Stimulated activated CD8-positive, alpha-beta memory T cell treated with anti-CD3 and anti-CD28 coated beads, Interleukin-4, amount 100 ng/mL, for 24 hours (primary cell): Measurements from ENCODE around the gene SF3A1.

Source experiments
- DNase-seq: peaks from one replicate; pipeline ENCODE4 v3.0.0-alpha.2; 2020; ENCODE audit warnings: low read depth

Gene SF3A1

GRCh38 chr22:30385942-30386341 is 29.2 kb upstream of the SF3A1 start:
- no peak for DNase-seq

- no peak for DNase-seq
These were observed 26.4 kb upstream of the SF3A1 start for GRCh38 chr22:30383061-30383460.

GRCh38 chr22:30382340-30382739 is 25.6 kb upstream of the SF3A1 start:
- DNase-seq = no peak

DNA sequence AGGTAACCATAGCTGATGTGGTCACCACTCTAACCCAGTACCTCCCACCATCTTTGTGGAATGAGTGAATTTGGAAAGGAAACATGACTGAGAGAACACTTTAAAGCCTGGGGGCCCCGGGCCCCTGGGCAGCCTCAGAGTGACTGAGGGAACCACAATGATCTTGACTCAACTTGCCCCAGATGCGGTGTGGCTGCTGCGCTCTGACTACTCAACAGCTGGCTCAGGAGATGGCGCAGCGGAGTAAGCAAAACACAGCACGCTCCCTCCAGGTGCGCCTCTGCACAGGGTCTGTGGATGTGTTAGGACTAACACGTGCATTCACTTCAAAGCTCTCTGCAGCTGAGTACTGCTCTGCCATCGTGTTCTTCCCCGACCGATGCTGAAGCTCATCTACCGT is 24.6 kb upstream of the SF3A1 start:
- no peak for DNase-seq

- no peak for DNase-seq
These were observed 23.3 kb upstream of the SF3A1 start for GRCh38 chr22:30380011-30380410.

DNA sequence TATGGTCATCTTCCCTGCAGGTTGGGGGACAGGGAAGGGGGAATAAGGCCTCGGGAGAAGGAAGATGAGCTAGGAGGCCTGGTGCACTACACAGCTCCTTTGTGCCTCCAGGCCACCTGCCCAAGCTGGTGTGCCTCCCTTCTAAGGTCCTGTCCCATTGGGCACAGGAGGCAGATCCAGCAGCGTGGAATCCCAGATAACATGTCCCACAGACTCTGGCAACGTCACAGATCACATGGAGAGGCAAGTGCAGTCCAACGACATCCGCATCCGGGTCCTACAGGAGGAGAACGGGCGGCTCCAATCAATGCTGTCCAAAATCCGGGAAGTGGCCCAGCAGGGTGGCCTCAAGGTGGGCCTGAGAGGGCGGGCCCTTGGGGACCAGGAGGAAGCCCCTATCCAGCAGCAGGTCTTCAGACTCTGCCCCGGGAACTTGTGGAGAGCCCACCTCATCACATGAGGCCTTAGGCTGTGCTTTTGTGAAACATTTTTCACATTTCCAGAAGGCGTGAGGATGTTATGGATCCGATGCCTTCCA is 18.7 kb upstream of the SF3A1 start:
- no peak for DNase-seq

DNA sequence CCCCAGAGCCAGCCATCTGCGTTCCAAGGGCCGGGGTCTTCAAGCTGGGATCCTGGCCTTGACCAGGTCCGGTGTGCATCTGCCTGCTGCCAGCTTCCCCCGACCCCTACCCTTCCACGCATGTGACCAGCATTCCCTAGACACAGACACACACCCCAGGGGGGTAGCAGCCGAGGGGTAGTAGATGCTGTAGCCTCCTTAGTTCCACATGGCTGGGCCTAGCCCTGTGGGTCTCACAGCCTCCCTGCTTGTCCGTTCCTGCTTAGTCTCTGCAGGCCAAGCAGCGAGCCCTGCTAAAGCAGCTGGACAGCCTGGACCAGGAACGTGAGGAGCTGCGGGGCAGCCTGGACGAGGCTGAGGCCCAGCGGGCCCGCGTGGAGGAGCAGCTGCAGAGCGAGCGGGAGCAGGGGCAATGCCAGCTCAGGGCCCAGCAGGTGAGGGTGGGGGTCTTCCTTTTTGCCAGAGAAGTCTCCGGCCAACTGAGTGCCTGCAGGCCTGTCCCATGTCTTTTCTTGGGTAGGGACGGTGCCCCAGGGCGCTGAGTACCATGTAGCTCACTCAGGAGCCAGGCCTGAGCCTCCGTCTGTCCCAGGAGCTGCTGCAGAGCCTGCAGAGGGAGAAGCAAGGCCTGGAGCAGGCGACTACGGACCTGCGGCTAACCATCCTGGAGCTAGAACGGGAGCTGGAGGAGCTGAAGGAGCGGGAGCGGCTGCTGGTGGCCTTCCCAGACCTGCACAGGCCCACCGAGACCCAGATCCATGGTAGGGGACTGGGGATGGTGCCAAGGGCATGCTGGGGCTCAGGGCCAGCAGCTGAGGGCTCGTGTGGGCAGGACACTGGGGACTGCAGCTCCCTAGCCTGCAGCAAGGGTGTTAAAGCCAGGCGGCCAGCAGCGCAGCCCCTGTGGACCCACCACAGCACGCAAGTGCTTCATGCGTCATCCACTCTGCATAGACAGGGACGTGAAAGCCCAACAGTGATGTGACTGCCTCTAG is 16.9 kb upstream of the SF3A1 start:
- DNase-seq = no peak

DNA sequence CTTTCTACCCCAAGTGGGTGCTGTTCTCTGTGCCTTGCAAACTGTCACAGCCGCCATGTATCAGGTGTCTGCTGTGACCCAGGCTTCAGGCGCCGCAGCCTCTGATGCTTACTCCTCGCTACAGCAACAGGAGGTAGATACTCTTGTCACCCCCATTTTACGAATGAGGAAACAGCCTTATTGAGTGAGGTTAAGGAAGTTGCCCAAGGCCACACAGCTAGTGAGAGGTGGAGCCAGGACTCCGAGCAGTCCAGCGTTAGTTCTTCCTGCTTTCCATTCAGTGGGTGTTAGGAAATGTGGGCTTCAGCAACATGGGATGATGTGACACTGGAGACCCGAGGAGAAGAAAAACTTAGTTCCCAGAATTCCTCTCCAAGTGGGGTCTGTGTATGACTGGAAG is 16.2 kb upstream of the SF3A1 start:
- no peak for DNase-seq

DNA sequence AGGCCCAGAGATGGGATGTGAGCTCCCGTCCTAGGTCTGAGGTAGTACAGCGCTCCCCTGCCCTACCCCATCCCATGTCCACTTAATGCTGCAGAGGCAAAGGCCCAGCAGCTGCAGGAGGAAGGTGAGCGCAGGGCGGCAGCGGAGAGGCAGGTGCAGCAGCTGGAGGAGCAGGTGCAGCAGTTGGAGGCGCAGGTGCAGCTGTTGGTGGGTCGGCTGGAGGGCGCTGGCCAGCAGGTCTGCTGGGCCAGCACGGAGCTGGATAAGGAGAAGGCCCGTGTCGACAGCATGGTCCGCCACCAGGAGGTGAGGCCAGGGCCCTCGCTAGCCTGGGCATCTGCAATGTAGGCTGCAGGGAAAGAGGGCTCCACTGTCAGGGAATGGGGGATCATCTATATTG is 15.3 kb upstream of the SF3A1 start:
- DNase-seq = no peak

- no peak for DNase-seq
These were observed 14.6 kb upstream of the SF3A1 start for GRCh38 chr22:30371321-30371720.

- DNase-seq = no peak
These were observed 14.0 kb upstream of the SF3A1 start for GRCh38 chr22:30370641-30371230.

DNA sequence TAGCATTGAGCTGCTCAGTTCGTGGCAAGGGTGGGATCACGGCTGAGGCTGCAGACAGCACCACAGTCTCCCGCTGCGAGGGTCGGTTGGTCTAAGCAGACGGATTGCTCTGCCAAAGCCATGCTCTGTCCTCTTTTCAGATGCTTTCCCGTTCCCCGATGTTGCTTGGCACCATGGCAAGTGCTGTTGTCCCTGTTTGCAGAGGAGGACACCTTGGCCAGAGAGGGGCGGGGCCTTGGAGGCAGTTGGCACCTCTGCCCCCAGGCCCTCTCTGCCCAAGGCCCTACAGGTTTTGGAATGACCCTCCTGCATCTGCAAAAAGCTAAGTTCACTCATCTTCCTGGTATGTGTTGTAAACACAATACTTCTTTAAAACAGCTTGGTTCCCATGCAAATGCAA is 11.7 kb upstream of the SF3A1 start:
- no peak for DNase-seq

- DNase-seq = no peak
These were observed 9.2 kb upstream of the SF3A1 start for GRCh38 chr22:30365891-30366290.

DNA sequence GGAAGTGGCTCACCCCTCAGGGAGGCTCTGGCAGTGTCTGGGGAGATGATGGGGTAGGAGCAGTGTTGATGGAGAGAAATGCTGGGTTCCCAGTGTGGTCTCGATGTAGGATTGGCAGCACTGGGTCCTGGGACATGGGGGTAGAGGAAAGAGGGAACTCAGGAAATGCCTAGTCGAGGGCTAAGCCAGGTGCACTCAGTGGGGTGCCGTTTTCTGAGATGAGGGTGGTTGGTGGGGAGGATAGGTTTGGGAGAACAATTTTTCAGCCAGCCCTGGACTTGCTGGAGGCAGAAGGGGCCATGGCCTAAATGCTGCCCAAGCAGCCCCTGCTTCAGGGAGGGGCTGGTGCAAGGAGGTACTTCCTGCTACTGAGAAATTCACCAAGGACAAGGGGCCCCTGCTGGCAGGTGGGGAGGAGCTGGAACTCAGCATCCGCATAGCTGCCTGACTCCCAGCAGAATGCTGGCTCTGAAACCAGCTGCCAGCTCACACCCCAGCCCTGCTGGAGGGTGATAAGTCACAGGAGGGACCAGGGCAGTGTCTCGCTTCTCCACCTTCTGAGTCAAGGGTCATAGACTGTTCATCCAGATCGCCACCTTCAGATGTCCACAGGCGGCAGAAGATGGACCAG is 6.1 kb upstream of the SF3A1 start:
- DNase-seq = no peak

DNA sequence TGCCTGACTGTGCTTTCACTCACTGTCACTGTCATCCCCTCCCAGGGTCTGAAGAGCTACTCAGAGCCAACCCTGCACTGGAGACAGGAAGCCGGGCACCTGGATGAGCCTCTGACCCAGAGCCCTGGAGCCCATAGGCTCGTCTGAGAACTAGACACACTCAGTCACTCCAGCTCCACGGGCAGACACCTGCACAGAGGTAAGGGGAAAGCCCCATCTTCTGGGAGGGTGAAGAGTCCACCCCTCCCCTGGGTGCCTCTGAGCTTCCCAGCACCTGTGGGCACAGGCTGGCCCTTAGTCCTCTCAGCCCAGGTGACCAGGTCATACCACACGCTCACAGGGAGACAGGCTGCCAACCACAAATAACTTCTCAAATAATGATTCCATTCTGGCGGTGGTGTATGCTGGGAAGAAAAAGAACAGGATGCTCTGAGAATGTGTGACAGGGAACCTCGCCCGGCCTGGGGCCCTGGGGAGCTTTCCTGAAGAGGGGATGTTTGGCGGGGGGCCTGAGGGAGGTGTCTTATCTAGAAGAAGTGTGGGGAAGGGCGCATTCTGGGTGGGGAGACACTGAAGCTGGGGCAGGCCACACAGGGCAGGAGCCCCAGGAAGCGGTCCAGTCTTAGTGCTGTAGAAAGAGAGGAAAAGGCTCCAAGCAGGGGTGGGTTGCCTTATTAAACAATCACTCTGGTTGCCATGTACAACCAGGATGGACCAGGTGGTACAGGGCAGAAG is 5.4 kb upstream of the SF3A1 start:
- no peak for DNase-seq

- DNase-seq = no peak
These were observed 1.8 kb upstream of the SF3A1 start for GRCh38 chr22:30358541-30358940.

GRCh38 chr22:30357650-30358215 is 1.0 kb upstream of the SF3A1 start:
- no peak for DNase-seq

DNA sequence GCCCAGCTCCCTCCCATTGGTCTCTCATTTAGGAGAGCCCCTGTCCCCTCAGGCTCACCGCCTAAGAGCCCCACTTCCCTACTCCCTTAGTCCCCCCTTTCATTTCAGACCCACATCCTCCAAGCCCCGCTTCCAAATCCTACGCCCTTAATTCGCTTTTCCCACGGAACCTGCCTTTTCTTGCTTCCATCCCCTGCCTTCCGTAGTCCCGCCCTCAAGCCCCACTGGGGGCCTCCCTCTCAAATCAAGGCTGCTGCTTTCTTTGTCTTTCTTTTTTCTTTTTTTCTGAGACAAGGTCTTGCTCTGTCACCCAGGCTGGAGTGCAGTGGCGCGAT is 509 bp upstream of the SF3A1 start:
- DNase-seq = no peak

DNA sequence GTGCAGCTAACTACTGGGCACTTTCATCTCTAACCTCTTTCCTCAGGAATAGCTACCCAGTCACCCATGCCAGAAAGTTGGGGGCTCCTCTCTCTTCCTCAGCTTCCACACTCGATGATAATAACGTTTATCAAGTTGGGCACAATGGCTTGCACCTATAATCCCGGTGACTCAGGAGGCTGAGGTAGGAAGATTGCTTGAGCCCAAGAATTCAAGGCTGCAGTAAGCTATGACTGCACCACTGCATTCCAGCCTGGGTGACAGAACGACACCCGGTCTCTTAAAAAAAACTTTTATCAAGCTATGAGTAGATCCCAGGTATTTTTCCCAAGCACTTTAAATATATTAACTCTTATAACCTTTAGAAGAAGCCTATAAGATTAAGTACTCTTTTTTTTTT is 2.0 kb downstream of the SF3A1 start:
- no peak for DNase-seq

DNA sequence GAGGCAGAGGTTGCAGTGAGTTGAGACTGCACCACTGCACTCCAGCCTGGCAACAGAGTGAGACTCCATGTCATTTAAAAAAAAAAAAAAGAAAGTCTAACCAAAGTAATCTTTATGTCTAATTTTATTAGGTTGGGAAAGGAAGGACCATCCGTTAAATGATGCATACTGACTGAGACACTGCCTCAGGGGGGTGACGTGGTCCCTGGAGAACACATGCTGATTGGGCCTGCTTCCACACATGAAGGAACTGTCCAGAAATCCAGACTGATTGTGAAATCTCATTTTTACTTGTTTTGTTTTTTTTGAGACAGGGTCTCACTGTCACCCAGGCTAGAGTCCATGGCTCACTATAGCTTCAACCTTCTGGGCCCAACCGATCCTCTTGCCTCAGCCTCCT is 5.5 kb downstream of the SF3A1 start:
- DNase-seq = no peak

GRCh38 chr22:30348809-30349208 is 7.9 kb downstream of the SF3A1 start:
- DNase-seq = no peak

DNA sequence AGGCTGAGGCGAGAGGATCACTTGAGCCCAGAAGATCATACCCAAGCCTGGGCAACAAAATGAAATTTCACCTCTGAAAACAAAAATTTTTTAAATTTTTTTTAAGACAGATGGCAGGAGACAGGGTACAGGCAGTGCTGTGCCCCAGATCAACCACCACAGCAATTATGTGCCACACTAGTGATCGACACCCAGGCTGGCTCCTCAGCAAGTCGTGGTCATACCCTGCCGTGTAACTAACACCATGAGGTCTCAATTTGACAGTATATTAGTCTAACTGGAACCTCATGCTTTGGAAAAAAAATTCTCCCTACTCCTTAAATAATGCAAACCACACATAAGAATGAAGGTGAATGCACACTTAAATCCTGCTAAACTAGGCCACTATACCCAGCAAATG is 8.3 kb downstream of the SF3A1 start:
- no peak for DNase-seq
